ENCODE measurements around the gene ST8SIA4.

The ST8SIA4 gene

GRCh38 chr5:100828071-100828897, 74.8 kb downstream of the ST8SIA4 start:
- Histone ChIP-seq H3K36me3 (ENCODE audit: insufficient read depth, insufficient read length, low read length) (no peaks in the 10 kb centered on the region), H3K4me3 (ENCODE audit: insufficient read length, low read depth) (no peak overlapping the region), H3K27me3 (ENCODE audit: insufficient read depth, insufficient read length) (no peaks in the 10 kb centered on the region), H3K9me3 (ENCODE audit: insufficient read depth, low read length) (no peaks in the 10 kb centered on the region), H3K4me1 (ENCODE audit: insufficient read depth, insufficient read length) (no peaks in the 10 kb centered on the region), H3K9ac (ENCODE audit: insufficient read length, low read depth) (no peak overlapping the region)
- no peak for DNase-seq (ENCODE audit: low read depth, low spot score)
- TF ChIP-seq SUZ12 (IDR thresholded peaks at IDR 0.05; ENCODE audit: extremely low read depth, insufficient read depth, insufficient read length) (no peak), ZNF274 (IDR thresholded peaks at IDR 0.05; ENCODE audit: low read depth, low read length) (no peak), YY1 (IDR thresholded peaks at IDR 0.05; ENCODE audit: insufficient read depth, insufficient read length) (no peak)

- no peak for DNase-seq (ENCODE audit: low read depth, low spot score)
- Histone ChIP-seq H3K4me1 (ENCODE audit: insufficient read depth, insufficient read length) (no peaks in the 10 kb centered on the region), H3K4me3 (ENCODE audit: insufficient read length, low read depth) (no peak overlapping the region), H3K9me3 (ENCODE audit: insufficient read depth, low read length) (no peaks in the 10 kb centered on the region), H3K36me3 (ENCODE audit: insufficient read depth, insufficient read length, low read length) (no peaks in the 10 kb centered on the region), H3K27me3 (ENCODE audit: insufficient read depth, insufficient read length) (no peaks in the 10 kb centered on the region), H3K9ac (ENCODE audit: insufficient read length, low read depth) (no peak overlapping the region)
- no peak for TF ChIP-seq SUZ12 (IDR thresholded peaks at IDR 0.05; ENCODE audit: extremely low read depth, insufficient read depth, insufficient read length)
- no peak for TF ChIP-seq YY1 (IDR thresholded peaks at IDR 0.05; ENCODE audit: insufficient read depth, insufficient read length)
- TF ChIP-seq ZNF274 (IDR thresholded peaks at IDR 0.05; ENCODE audit: low read depth, low read length) = no peak
Observed at GRCh38 chr5:100827481-100827889, 75.6 kb downstream of the ST8SIA4 start.

- H3K4me1 ChIP-seq (ENCODE audit: insufficient read depth, insufficient read length) = no peaks in the 10 kb centered on the region
- H3K4me3 ChIP-seq (ENCODE audit: insufficient read length, low read depth) = no peak overlapping the region
- no peaks in the 10 kb centered on the region for H3K36me3 ChIP-seq (ENCODE audit: insufficient read depth, insufficient read length, low read length)
- no peaks in the 10 kb centered on the region for H3K27me3 ChIP-seq (ENCODE audit: insufficient read depth, insufficient read length)
- TF ChIP-seq YY1 (IDR thresholded peaks at IDR 0.05; ENCODE audit: insufficient read depth, insufficient read length) = no peak
- TF ChIP-seq ZNF274 (IDR thresholded peaks at IDR 0.05; ENCODE audit: low read depth, low read length) = no peak
- TF ChIP-seq SUZ12 (IDR thresholded peaks at IDR 0.05; ENCODE audit: extremely low read depth, insufficient read depth, insufficient read length) = no peak
- H3K9ac ChIP-seq (ENCODE audit: insufficient read length, low read depth) = no peak overlapping the region
- DNase-seq (ENCODE audit: low read depth, low spot score) = no peak
- H3K9me3 ChIP-seq (ENCODE audit: insufficient read depth, low read length) = no peaks in the 10 kb centered on the region
Observed at GRCh38 chr5:100826133-100826532, 76.9 kb downstream of the ST8SIA4 start.

GRCh38 chr5:100824635-100825034, 78.4 kb downstream of the ST8SIA4 start:
- no peaks in the 10 kb centered on the region for H3K4me1 ChIP-seq (ENCODE audit: insufficient read depth, insufficient read length)
- no peaks in the 10 kb centered on the region for H3K36me3 ChIP-seq (ENCODE audit: insufficient read depth, insufficient read length, low read length)
- H3K9ac ChIP-seq (ENCODE audit: insufficient read length, low read depth) = no peak overlapping the region
- DNase-seq (ENCODE audit: low read depth, low spot score) = no peak
- H3K4me3 ChIP-seq (ENCODE audit: insufficient read length, low read depth) = no peak overlapping the region
- TF ChIP-seq ZNF274 (IDR thresholded peaks at IDR 0.05; ENCODE audit: low read depth, low read length) (no peak), SUZ12 (IDR thresholded peaks at IDR 0.05; ENCODE audit: extremely low read depth, insufficient read depth, insufficient read length) (no peak), YY1 (IDR thresholded peaks at IDR 0.05; ENCODE audit: insufficient read depth, insufficient read length) (no peak)
- H3K27me3 ChIP-seq (ENCODE audit: insufficient read depth, insufficient read length) = no peaks in the 10 kb centered on the region
- no peaks in the 10 kb centered on the region for H3K9me3 ChIP-seq (ENCODE audit: insufficient read depth, low read length)

GRCh38 chr5:100823812-100824211, 79.3 kb downstream of the ST8SIA4 start:
- no peaks in the 10 kb centered on the region for H3K27me3 ChIP-seq (ENCODE audit: insufficient read depth, insufficient read length)
- H3K4me1 ChIP-seq (ENCODE audit: insufficient read depth, insufficient read length) = no peaks in the 10 kb centered on the region
- no peak for DNase-seq (ENCODE audit: low read depth, low spot score)
- TF ChIP-seq SUZ12 (IDR thresholded peaks at IDR 0.05; ENCODE audit: extremely low read depth, insufficient read depth, insufficient read length) (no peak), YY1 (IDR thresholded peaks at IDR 0.05; ENCODE audit: insufficient read depth, insufficient read length) (no peak), ZNF274 (IDR thresholded peaks at IDR 0.05; ENCODE audit: low read depth, low read length) (no peak)
- H3K9ac ChIP-seq (ENCODE audit: insufficient read length, low read depth) = no peak overlapping the region
- no peaks in the 10 kb centered on the region for H3K36me3 ChIP-seq (ENCODE audit: insufficient read depth, insufficient read length, low read length)
- no peak overlapping the region for H3K4me3 ChIP-seq (ENCODE audit: insufficient read length, low read depth)
- no peaks in the 10 kb centered on the region for H3K9me3 ChIP-seq (ENCODE audit: insufficient read depth, low read length)

- H3K9me3 ChIP-seq (ENCODE audit: insufficient read depth, low read length) = no peaks in the 10 kb centered on the region
- H3K4me1 ChIP-seq (ENCODE audit: insufficient read depth, insufficient read length) = no peaks in the 10 kb centered on the region
- TF ChIP-seq ZNF274 (IDR thresholded peaks at IDR 0.05; ENCODE audit: low read depth, low read length) (no peak), SUZ12 (IDR thresholded peaks at IDR 0.05; ENCODE audit: extremely low read depth, insufficient read depth, insufficient read length) (no peak), YY1 (IDR thresholded peaks at IDR 0.05; ENCODE audit: insufficient read depth, insufficient read length) (no peak)
- DNase-seq (ENCODE audit: low read depth, low spot score) = no peak
- H3K4me3 ChIP-seq (ENCODE audit: insufficient read length, low read depth) = no peak overlapping the region
- no peak overlapping the region for H3K9ac ChIP-seq (ENCODE audit: insufficient read length, low read depth)
- H3K36me3 ChIP-seq (ENCODE audit: insufficient read depth, insufficient read length, low read length) = no peaks in the 10 kb centered on the region
- H3K27me3 ChIP-seq (ENCODE audit: insufficient read depth, insufficient read length) = no peaks in the 10 kb centered on the region
Observed at GRCh38 chr5:100821751-100822150, 81.3 kb downstream of the ST8SIA4 start.

GRCh38 chr5:100818340-100818739, 84.7 kb downstream of the ST8SIA4 start:
- Histone ChIP-seq H3K9me3 (ENCODE audit: insufficient read depth, low read length) (no peaks in the 10 kb centered on the region), H3K4me3 (ENCODE audit: insufficient read length, low read depth) (no peak overlapping the region), H3K4me1 (ENCODE audit: insufficient read depth, insufficient read length) (no peaks in the 10 kb centered on the region), H3K9ac (ENCODE audit: insufficient read length, low read depth) (no peak overlapping the region), H3K27me3 (ENCODE audit: insufficient read depth, insufficient read length) (no peaks in the 10 kb centered on the region), H3K36me3 (ENCODE audit: insufficient read depth, insufficient read length, low read length) (no peaks in the 10 kb centered on the region)
- no peak for TF ChIP-seq SUZ12 (IDR thresholded peaks at IDR 0.05; ENCODE audit: extremely low read depth, insufficient read depth, insufficient read length)
- no peak for TF ChIP-seq ZNF274 (IDR thresholded peaks at IDR 0.05; ENCODE audit: low read depth, low read length)
- TF ChIP-seq YY1 (IDR thresholded peaks at IDR 0.05; ENCODE audit: insufficient read depth, insufficient read length) = no peak
- DNase-seq (ENCODE audit: low read depth, low spot score) = no peak

All from NT2/D1 (cell line).